Ishikawa (cell line): Measurements from ENCODE around the gene CEP85.

Experiments used
- CEBPB ChIP-seq: IDR thresholded peaks from 2 replicates; pipeline ENCODE4 v1.6.1; 2012
- CREB1 ChIP-seq: IDR thresholded peaks from 2 replicates; pipeline ENCODE4 v1.6.1; 2012; ENCODE audit warnings: low read depth
- EGR1 ChIP-seq: IDR thresholded peaks from 2 replicates; pipeline ENCODE4 v1.6.1; 2012
- EP300 ChIP-seq: IDR thresholded peaks from 2 replicates; pipeline ENCODE4 v1.6.1; 2012; ENCODE audit warnings: borderline replicate concordance
- FOXM1 ChIP-seq: IDR thresholded peaks from 2 replicates; pipeline ENCODE4 v1.6.1; 2012; ENCODE audit warnings: low read depth, borderline replicate concordance
- NFIC ChIP-seq: IDR thresholded peaks from 2 replicates; pipeline ENCODE4 v1.6.1; 2012
- RAD21 ChIP-seq: IDR thresholded peaks from 2 replicates; pipeline ENCODE4 v1.6.1; 2012; ENCODE audit warnings: low read depth
- TAF1 ChIP-seq: IDR thresholded peaks from 2 replicates; pipeline ENCODE4 v1.6.1; 2012; ENCODE audit warnings: low read depth, mild to moderate bottlenecking
- TCF12 ChIP-seq: IDR thresholded peaks from 2 replicates; pipeline ENCODE4 v1.6.1; 2012; ENCODE audit warnings: low read depth
- TEAD4 ChIP-seq: IDR thresholded peaks from 2 replicates; pipeline ENCODE4 v1.6.1; 2012
- USF1 ChIP-seq: IDR thresholded peaks from 2 replicates; pipeline ENCODE4 v1.6.1; 2012
- YY1 ChIP-seq: IDR thresholded peaks from 2 replicates; pipeline ENCODE4 v1.6.1; 2012; ENCODE audit warnings: low read depth
- ZBTB7A ChIP-seq: IDR thresholded peaks from 2 replicates; pipeline ENCODE4 v1.6.1; 2012; ENCODE audit warnings: low read depth
- TF ChIP-seq, protein P1 (sequence below): IDR thresholded peaks from 2 replicates; pipeline ENCODE4 v1.6.1; 2012
- TF ChIP-seq, protein P2 (sequence below): IDR thresholded peaks from 2 replicates; pipeline ENCODE4 v1.6.1; 2012; ENCODE audit warnings: low read depth, mild to moderate bottlenecking

CEP85 gene, protein sequence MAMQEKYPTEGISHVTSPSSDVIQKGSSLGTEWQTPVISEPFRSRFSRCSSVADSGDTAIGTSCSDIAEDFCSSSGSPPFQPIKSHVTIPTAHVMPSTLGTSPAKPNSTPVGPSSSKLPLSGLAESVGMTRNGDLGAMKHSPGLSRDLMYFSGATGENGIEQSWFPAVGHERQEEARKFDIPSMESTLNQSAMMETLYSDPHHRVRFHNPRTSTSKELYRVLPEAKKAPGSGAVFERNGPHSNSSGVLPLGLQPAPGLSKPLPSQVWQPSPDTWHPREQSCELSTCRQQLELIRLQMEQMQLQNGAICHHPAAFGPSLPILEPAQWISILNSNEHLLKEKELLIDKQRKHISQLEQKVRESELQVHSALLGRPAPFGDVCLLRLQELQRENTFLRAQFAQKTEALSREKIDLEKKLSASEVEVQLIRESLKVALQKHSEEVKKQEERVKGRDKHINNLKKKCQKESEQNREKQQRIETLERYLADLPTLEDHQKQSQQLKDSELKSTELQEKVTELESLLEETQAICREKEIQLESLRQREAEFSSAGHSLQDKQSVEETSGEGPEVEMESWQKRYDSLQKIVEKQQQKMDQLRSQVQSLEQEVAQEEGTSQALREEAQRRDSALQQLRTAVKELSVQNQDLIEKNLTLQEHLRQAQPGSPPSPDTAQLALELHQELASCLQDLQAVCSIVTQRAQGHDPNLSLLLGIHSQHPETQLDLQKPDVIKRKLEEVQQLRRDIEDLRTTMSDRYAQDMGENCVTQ

DNA sequence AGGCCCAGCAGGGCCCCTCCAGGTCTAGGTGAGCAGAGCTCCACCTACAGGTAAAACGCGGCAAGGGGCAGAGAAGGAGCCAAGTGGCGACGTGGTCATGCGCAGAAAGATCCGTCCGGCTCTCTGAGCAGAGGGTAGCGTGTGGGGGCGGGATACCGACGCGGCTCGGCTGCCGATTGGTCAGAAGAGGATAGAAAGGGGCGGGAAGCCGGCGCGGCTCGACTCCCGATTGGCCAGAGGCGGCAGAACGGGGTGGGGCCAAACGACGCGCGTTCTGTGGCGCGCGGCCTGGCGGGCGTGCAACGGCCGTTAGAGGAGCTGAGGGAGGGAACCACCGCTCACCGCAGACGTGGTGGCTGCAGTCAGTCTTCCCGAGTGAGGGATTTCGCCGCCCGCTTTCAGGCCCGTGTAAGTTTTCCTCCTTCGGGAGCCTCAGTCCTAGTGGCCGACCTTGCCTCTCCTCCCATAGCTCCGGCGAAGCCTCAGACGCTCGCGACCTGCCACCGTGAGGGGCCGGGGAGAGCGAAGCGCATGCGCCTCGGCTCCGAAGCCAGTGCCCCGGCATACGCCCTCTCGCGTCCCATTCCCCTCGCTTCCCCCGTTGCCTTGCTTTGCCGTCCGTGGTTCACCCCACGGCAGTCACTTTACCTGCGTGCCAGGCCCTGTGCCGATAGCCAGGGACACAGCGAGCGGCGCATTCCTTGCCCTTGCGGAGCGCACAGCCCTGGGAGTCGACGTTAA, at the start of gene CEP85:
Gene CEP85, plus strand, starts transcription at position 298 of the 741 bp plus-strand sequence. CDS start 5,584 bp downstream, outside the sequence.
- 0 out of 2 replicates have a peak, but pooled peaks have one; percentile 24 for TF ChIP-seq NFIC
- no peak for TF ChIP-seq USF1
- TF ChIP-seq CREB1 = peak; percentile 65; the same call in 1 of the 2 replicates
- TF ChIP-seq YY1 = no peak
- TF ChIP-seq, protein P1, sequence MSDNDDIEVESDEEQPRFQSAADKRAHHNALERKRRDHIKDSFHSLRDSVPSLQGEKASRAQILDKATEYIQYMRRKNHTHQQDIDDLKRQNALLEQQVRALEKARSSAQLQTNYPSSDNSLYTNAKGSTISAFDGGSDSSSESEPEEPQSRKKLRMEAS = peak; percentile 89
- TF ChIP-seq TAF1 = peak; percentile 82
- TF ChIP-seq ZBTB7A = no peak; the same call in 1 of the 2 replicates
- no peak; the same call in 1 of the 2 replicates for TF ChIP-seq EP300
- TF ChIP-seq CEBPB = no peak
- TF ChIP-seq, protein P2, sequence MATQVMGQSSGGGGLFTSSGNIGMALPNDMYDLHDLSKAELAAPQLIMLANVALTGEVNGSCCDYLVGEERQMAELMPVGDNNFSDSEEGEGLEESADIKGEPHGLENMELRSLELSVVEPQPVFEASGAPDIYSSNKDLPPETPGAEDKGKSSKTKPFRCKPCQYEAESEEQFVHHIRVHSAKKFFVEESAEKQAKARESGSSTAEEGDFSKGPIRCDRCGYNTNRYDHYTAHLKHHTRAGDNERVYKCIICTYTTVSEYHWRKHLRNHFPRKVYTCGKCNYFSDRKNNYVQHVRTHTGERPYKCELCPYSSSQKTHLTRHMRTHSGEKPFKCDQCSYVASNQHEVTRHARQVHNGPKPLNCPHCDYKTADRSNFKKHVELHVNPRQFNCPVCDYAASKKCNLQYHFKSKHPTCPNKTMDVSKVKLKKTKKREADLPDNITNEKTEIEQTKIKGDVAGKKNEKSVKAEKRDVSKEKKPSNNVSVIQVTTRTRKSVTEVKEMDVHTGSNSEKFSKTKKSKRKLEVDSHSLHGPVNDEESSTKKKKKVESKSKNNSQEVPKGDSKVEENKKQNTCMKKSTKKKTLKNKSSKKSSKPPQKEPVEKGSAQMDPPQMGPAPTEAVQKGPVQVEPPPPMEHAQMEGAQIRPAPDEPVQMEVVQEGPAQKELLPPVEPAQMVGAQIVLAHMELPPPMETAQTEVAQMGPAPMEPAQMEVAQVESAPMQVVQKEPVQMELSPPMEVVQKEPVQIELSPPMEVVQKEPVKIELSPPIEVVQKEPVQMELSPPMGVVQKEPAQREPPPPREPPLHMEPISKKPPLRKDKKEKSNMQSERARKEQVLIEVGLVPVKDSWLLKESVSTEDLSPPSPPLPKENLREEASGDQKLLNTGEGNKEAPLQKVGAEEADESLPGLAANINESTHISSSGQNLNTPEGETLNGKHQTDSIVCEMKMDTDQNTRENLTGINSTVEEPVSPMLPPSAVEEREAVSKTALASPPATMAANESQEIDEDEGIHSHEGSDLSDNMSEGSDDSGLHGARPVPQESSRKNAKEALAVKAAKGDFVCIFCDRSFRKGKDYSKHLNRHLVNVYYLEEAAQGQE = no peak
- TF ChIP-seq EGR1 = 0 out of 2 replicates have a peak, but pooled peaks have one; percentile 32
- TF ChIP-seq TCF12 = no peak; the same call in 1 of the 2 replicates
- TF ChIP-seq TEAD4 = peak; percentile 44; the same call in 1 of the 2 replicates
- TF ChIP-seq RAD21 = peak; percentile 86
- no peak for TF ChIP-seq FOXM1

- TF ChIP-seq FOXM1 (no peak), TCF12 (no peak), USF1 (no peak)
Measured at GRCh38 chr1:26184883-26185282, 49.1 kb upstream of the CEP85 start.

GRCh38 chr1:26187882-26188281, 46.1 kb upstream of the CEP85 start:
- TF ChIP-seq RAD21 = no peak
- TF ChIP-seq ZBTB7A = no peak
- no peak for TF ChIP-seq FOXM1
- no peak for TF ChIP-seq YY1
- TF ChIP-seq NFIC = no peak
- TF ChIP-seq, protein P2 = no peak
- TF ChIP-seq EP300 = no peak
- no peak for TF ChIP-seq TAF1
- no peak for TF ChIP-seq CREB1
- TF ChIP-seq CEBPB = no peak

DNA sequence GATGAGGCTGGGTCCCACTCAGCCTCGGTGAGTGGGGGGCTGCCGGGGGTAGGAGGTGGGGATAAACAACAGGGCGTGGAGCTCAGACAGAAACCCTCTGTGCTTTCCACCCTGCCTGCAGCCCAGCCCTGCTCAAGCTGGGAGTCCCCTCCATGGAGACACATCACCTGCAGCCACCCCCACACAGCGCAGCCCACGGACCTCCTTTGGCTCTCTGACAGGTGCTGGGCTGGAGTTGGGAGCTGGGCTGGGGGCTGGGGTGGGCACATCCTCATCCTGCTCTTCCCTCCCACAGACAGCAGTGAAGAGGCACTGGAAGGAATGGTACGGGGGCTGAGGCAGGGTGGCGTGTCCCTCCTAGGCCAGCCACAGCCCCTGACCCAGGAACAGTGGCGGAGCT, 45.5 kb upstream of the CEP85 start:
- no peak for TF ChIP-seq EGR1
- TF ChIP-seq TEAD4 = no peak
- no peak for TF ChIP-seq CREB1
- no peak for TF ChIP-seq RAD21
- TF ChIP-seq, protein P1 = no peak
- TF ChIP-seq NFIC = no peak
- TF ChIP-seq CEBPB = no peak
- TF ChIP-seq, protein P2 = no peak
- no peak for TF ChIP-seq YY1
- TF ChIP-seq FOXM1 = no peak
- no peak for TF ChIP-seq TAF1
- no peak for TF ChIP-seq EP300
- TF ChIP-seq TCF12 = no peak
- no peak for TF ChIP-seq ZBTB7A
